ENCODE measurements around the gene INSRR.

The INSRR gene

DNA sequence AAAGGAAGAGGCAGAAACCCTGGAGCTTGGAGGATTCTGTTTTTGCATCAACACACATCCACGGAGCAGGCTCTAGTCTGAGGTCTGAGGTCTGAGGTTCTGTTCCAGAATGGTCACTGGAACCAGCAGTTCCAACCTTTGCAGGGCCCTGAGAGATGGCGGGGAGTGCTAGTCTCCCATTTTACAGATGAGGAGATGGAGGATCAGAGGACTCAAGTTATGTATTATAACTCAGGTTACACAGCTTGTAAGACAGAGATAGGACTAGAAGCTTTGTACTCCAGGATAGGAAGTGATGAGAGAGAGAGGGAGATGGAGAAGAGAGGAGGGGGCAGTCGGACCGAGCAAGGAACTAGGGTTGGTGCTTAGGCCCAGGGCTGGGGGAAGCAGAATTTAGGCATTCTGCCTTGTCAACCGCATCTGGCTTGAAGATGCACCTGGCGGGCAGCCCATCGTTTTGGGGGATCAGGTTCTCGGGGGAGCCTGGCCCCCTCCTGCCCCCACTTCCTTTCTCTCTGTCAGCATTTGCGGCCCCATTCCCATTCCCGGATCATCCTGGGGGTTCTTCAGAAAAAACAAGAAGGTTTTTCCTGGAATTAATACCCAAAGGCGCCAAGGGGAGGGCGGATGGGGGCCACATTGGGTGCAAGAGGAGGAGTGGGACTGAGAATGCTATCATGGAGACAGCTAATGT lies 40.2 kb upstream of the INSRR start:
- DNase-seq (ENCODE audit: insufficient read length, low spot score) = no peak
- TF ChIP-seq POLR2A (IDR thresholded peaks at IDR 0.05; ENCODE audit: low read depth, low read length) = no peak
- FAIRE-seq = no peak

DNA sequence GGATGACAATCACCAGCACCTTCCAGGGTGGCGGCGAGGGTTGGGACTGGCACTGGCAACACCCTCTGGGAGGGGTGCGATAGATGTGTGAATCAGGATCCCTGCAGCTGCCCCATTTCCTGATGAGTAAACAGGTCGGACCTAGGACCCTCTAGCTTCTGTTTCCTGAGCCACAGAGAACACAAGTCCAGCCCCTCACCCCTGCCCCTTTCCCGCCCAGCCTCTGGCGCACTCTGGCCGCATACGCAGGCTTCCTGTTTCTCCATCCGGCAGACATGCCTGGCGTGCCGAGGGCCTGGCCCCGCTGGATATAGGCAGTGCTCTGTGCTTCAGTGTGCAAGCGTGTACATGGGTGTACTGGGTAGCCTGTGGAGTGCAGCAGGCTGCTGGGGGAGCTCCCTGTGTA lies 39.2 kb upstream of the INSRR start:
- FAIRE-seq (no peak), DNase-seq (ENCODE audit: insufficient read length, low spot score) (peak; percentile 80)
- no peak for TF ChIP-seq POLR2A (IDR thresholded peaks at IDR 0.05; ENCODE audit: low read depth, low read length)

DNA sequence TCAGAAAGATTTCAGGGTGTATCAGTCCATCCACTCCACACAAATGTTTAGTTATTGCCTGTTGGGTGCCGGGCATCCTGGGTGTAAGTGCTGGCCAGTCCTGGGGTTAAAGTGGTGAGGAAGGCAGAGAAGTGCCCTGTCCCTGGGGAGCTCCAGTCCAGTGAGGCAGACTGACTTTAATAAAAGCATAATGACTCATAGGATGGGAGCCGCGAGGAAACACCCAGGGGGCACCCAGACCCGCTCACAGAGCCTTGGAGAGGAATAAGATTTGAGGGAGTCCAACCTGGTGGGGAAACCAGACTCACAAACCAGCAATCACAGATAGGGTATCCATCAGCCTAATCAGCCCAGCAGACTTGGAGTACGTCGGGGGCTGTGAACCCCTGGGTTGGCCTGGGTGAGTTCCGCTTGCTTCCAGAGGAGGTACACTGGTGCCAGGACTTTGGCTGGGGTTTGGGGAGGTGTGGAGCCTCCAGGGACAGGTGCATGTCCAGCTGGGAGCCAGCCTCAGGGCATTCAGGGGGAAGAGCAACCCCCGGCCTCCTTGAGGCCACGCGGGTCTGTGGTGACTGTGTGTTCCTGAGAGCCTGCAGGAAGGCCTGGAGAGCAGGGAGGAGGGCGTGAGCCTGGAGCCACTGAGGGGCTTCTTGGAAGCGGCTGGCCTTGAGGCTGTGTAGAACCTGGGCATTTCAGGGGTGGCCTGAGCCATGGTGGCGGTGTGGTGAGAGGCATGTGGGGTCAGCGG lies 38.3 kb upstream of the INSRR start:
- no peak for FAIRE-seq
- no peak; the same call in 1 of the 2 replicates for TF ChIP-seq POLR2A (IDR thresholded peaks at IDR 0.05; ENCODE audit: low read depth, low read length)
- DNase-seq (ENCODE audit: insufficient read length, low spot score) = peak; percentile 86

DNA sequence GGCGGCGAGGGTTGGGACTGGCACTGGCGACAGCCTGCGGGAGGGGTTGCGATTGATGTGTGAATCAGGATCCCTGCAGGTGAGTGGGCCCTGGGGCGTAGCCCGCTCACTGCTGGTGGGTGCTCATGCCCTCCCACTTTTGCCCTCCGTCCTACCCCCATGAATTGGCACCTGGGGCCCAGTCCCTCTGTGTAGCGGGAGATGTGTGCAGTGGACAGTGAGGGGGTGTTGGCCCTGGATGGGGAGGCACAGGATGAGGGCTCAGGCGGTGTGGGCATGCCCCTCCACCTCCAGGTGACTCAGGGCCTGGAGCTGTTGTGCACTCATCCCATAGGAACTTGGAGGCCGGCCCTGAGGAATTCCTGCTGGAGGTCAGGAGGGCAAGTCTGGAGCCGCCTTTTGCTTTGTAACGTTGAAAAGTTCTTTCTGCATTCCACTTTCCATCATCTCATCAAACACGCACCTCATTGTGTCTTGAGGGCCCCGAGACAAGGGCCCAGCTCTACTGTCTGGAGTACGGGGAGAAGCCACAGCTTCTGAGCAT lies 37.6 kb upstream of the INSRR start:
- FAIRE-seq = no peak
- DNase-seq (ENCODE audit: insufficient read length, low spot score) = peak; percentile 98
- TF ChIP-seq POLR2A (IDR thresholded peaks at IDR 0.05; ENCODE audit: low read depth, low read length) = no peak; the same call in 1 of the 2 replicates

DNA sequence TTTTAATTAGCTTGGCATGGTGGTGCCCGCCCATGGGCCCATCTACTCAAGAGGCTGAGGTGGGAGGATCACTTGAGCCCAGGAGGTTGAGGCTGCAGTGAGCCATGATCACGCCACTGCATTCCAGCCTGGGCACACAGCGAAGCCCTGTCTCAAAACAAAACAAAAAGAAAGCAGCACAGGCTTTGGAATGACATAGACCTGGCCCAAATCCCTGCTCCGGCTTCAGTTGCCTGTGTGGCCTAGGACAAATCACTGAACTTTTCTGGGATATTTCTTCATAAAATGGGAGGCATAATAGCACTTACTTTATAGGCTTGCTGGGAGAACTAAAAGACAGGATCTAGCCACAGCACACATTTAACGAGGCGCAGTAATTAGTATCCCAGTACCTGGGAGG lies 37.0 kb upstream of the INSRR start:
- FAIRE-seq (no peak), DNase-seq (ENCODE audit: insufficient read length, low spot score) (no peak)
- no peak for TF ChIP-seq POLR2A (IDR thresholded peaks at IDR 0.05; ENCODE audit: low read depth, low read length)

DNA sequence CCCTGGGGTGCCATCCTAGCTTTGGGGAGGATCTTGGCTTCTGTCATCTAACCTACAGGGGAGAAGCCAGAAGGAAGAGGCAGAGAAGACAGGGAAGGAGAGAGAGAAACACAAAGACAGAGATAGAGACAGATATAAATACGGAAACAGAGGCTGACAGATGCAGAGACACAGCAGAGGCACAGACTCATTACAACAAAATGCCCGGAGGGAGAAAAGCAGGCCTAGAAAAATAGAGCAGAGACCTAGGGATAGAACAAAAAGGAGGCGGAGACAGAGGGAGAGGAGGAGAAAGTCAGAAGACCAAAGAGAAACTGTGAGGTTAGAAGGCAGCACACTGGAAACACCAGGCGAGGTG lies 36.5 kb upstream of the INSRR start:
- no peak for FAIRE-seq
- no peak for DNase-seq (ENCODE audit: insufficient read length, low spot score)
- no peak for TF ChIP-seq POLR2A (IDR thresholded peaks at IDR 0.05; ENCODE audit: low read depth, low read length)

DNA sequence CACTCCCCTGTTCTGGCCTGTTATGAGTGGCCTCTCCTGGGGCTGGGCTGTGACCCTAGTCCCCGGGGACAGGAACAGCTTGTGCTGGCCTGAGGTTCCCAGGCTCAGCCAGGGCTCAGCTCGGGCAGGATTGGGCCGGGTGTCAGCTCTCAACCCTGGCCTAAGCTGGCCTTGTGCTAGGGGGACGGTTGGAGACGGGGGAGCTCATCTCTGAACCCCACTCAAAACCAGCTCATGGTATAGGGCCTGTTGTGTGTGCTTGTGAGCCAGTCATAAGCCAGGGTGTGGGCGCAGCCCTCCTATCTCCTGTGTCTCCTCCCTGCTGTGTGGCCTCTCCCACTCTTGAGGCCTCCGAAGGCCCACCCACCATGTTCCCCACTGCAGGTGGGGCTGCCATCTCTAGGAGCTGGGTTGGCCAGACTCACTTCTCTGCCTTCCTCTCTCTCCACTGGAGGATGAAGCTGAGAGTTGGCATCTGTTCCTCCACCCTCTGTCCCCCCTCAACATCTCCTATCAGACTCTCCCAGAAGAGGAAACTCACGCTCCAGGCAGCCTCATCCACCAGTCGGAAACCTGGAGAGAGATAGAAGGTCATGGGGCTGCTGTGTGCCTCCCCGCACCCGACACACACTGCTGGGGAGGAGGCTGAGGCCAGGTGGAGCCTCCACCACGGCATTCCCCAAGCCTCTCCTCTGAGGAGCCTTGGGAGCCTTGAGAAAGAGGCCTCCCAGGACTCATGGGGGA lies 36.0 kb upstream of the INSRR start:
- FAIRE-seq = no peak
- TF ChIP-seq POLR2A (IDR thresholded peaks at IDR 0.05; ENCODE audit: low read depth, low read length) = no peak
- DNase-seq (ENCODE audit: insufficient read length, low spot score) = no peak

DNA sequence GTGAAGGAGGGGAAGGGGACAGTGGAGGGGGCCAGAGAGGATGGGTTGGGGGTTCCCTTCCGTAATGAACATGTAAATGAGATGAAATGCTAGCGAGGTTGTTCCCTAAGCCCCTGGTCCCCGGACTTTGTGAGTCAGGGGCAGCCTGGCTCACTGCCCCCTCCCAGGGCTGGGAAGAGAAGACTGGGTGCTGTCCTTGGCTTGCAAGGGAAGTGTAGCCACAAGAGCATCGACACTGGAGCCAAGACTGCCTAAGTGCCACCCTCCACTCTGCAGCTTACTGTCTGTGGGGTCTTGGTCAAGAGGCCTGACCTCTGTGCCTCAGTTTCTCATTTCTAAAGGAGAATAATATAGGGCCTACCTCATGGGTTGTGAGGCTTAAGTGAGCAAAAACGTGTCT lies 35.1 kb upstream of the INSRR start:
- FAIRE-seq (no peak), DNase-seq (ENCODE audit: insufficient read length, low spot score) (no peak)
- no peak for TF ChIP-seq POLR2A (IDR thresholded peaks at IDR 0.05; ENCODE audit: low read depth, low read length)

DNA sequence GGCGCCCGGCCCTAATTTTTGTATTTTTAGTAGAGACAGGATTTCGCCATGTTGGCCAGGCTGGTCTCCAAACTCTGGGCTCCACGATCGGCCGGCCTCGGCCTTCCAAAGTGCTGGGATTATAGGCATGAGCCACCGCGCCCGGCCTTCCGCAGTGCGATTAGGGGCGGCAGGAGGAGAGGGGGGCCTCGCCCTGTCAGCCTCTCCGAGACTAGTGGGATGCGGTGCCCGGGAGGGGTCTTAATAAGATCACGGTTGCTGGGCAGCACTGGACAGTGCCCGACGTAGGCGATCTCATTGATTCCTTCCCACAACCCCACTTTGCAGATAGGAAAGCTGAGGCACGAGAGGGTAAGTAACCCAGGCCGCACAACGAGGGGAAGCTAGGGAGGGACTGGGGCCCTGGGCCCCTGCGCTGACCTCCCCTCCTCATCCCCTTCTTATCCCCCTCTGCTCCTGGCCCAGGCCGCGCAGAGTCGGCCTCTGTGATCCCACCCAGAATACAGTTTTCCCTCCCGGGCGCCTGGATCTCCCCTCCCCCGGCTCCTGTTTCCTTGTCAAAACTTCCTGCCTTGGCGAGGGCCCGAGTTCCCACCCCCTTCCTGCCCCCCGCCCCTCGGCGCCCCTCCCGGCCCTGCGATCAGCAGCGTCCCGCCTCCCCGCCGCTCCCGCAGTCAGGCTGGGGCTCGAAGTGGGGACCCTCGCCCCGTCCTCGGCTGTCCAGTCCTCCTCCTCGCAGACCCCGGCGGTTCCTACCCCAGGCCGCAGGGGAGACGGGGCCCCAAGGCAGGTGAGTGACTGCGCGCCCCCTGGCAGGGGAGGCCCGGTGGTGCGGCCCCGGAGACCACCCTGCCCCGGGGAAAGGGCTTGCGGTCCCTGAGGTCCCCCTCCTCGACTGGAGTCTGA lies 34.4 kb upstream of the INSRR start, which contains the start of gene PEAR1:
PEAR1 (plus strand) TSS at position 671 of the 906 bp plus-strand sequence. CDS start 10,209 bp downstream, outside the sequence.
- FAIRE-seq = no peak
- TF ChIP-seq POLR2A (IDR thresholded peaks at IDR 0.05; ENCODE audit: low read depth, low read length) = no peak
- DNase-seq (ENCODE audit: insufficient read length, low spot score) = no peak

DNA sequence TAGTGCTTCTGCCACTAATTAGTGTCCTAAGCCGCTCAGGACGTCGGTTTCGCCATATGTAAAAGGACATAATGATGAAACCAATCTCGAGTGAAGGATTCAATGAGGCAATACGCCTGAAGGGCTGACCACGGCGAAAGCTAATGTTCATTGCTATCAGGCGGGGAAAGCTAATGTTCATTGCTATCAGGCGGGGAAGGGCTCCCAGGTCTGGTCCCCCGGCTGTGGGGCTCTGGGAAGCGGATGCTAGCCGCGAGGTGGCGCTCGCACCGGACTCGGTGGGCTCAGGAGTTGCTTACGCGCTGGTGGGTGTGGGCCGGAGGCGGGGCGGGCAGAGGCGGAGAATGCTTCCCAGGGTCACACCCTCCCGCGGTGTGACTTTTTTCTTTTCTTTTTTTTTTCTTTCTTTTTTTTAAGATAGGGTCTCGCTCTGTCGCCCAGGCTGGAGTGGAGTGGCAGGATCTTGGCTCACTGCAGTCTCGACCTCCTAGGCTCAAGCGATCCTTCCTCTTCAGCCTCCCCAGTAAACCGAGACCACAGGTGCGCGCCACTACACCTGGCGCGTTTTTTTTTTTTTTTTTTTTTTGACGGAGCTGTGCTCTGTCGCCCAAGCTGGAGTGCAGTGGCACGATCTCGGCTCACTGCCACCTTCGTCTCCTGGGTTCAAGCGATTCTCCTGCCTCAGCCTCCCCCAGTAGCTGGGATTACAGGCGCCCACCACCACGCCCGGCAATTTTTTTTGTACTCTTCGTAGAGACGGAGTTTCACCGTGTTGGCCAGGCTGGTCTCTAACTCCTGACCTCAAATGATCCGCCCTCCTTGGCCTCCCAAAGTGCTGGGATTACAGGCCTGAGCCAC lies 33.5 kb upstream of the INSRR start:
- FAIRE-seq (no peak), DNase-seq (ENCODE audit: insufficient read length, low spot score) (peak; percentile 94)
- no peak for TF ChIP-seq POLR2A (IDR thresholded peaks at IDR 0.05; ENCODE audit: low read depth, low read length)

DNA sequence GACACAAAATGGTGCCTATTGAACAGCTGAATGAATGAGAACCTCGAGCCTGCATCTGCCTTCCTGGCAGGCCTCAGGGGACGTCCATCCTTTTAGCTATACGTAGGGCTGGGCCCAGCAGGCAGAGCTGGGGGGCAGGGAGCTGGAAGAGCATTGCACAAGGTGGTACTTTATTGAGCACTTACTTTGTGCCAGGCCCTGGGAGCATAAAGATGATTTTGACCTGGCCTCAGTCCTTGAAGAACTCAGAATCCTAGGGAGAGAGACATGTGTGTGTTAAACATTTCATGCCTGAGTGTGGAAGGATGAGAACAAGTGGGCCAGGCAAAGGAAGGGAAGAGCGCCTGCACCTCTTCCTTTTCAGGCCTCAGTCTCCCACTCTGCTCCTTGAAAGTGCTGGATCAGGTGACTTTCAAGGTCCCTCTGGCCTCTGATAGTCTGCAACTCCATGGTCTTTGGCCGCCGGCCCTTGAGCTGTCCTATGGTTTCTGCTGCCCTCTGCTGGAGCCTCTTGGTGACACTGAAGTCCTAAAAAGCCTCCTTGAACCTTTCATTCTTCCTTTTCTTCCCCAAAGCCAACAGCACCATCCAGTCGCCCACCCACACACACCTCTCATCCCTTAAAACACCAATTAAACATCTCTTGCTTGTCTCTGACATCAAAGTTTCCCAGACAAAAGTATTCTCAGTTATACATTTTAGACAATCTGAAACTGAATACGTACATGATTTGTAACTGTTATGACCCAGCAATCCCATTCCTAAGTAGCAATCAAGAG lies 31.1 kb upstream of the INSRR start:
- DNase-seq (ENCODE audit: insufficient read length, low spot score) (peak; percentile 74), FAIRE-seq (peak; percentile 30)
- no peak for TF ChIP-seq POLR2A (IDR thresholded peaks at IDR 0.05; ENCODE audit: low read depth, low read length)

DNA sequence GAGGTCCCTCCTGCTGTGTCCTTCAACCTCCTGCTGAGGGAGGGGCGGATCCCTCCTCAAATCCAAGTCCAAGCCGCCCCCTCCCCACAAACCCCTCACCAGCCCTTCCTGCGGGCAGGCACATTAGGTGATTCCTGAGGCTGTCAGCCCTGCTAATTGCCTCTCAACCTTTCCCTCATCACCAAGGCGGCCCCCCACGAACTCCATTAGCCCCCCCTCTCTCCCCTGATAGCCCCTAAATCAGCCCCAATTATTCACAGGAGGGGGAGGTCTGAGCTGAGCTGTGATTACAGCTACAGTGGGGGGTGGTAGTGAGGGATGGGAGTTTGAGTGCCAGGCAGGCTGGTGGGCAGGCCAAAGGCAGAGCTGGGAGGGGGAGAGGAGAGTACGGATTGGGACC lies 28.8 kb upstream of the INSRR start:
- no peak for DNase-seq (ENCODE audit: insufficient read length, low spot score)
- no peak for TF ChIP-seq POLR2A (IDR thresholded peaks at IDR 0.05; ENCODE audit: low read depth, low read length)
- FAIRE-seq = no peak
